K562 (cell line): ENCODE measurements around the gene CARMIL3. TPM values are rescaled to one million over a fixed set of nuclear protein-coding genes. Genes with fewer than 3 reads are reported as not detected.

Source experiments
- BCL6 ChIP-seq: fragments of 250-450 bp; sonication (Bioruptor Pico); IDR thresholded peaks from 2 replicates; pipeline ENCODE4 v1.4.0; 2020
- C11orf30 ChIP-seq: fragments of 450-650 bp; IDR thresholded peaks from 2 replicates; pipeline ENCODE4 v1.6.1; 2016; ENCODE audit warnings: low read depth, mild to moderate bottlenecking
- CBX2 ChIP-seq: fragments of 200-600 bp; sonication (generic); IDR thresholded peaks from one replicate; pipeline ENCODE4 v1.6.1; 2012; ENCODE audit warnings: mild to moderate bottlenecking, low read length, inconsistent platforms; ENCODE audit not compliant: insufficient read depth, poor library complexity, severe bottlenecking
- CREB3L1 ChIP-seq: fragments of 450-650 bp; IDR thresholded peaks from 2 replicates; pipeline ENCODE4 v1.6.1; 2014; ENCODE audit warnings: low read depth, mild to moderate bottlenecking, moderate library complexity, borderline replicate concordance
- DNMT1 ChIP-seq: fragments of 450-650 bp; IDR thresholded peaks from 2 replicates; pipeline ENCODE4 v1.6.1; 2016; ENCODE audit warnings: antibody characterized with exemption, mild to moderate bottlenecking
- ERF ChIP-seq: fragments of 450-650 bp; formaldehyde crosslinking; IDR thresholded peaks from 2 replicates; pipeline ENCODE4 v1.4.0; 2020; ENCODE audit warnings: mild to moderate bottlenecking, mixed read lengths
- FOXA3 ChIP-seq, 2 experiments: fragments of 450-650 bp in 1 of 2; sonication (generic) in 1 of 2; formaldehyde crosslinking; IDR thresholded peaks in 1 of 2; conservative IDR thresholded peaks in 1 of 2; 2 replicates each; pipeline versions ENCODE4 v1.4.0 to v1.8.0; 2020 to 2022; ENCODE audit warnings: mild to moderate bottlenecking in 2 of 2, missing genetic modification reagents in 1 of 2
- FOXJ2 ChIP-seq: fragments of 200-800 bp; sonication (Bioruptor generic); IDR thresholded peaks from 2 replicates; pipeline ENCODE4 v1.6.1; 2016; ENCODE audit warnings: missing genetic modification characterization, missing compliant biosample characterization
- FOXK1 ChIP-seq: sonication (generic); formaldehyde crosslinking; IDR thresholded peaks from 2 replicates; pipeline ENCODE4 v1.8.0; 2022; ENCODE audit warnings: missing genetic modification reagents, mild to moderate bottlenecking, borderline replicate concordance
- GATAD2A ChIP-seq: fragments of 450-650 bp; IDR thresholded peaks from 2 replicates; pipeline ENCODE4 v1.6.1; 2017
- GTF2F1 ChIP-seq: IDR thresholded peaks from 2 replicates; pipeline ENCODE4 v1.6.1; 2011; ENCODE audit warnings: low read depth, low read length, improper control_type of control experiment
- HNRNPK ChIP-seq: fragments of 200-400 bp; formaldehyde crosslinking; IDR thresholded peaks from one replicate; pipeline ENCODE4 v1.6.1; 2018; ENCODE audit warnings: mild to moderate bottlenecking, low read depth, low read length; ENCODE audit not compliant: poor library complexity, severe bottlenecking
- KAT8 ChIP-seq: fragments of 450-650 bp; IDR thresholded peaks from 2 replicates; pipeline ENCODE4 v1.6.1; 2016; ENCODE audit warnings: low read depth, mild to moderate bottlenecking
- MTA1 ChIP-seq: fragments of 450-650 bp; IDR thresholded peaks from 2 replicates; pipeline ENCODE4 v1.6.1; 2017; ENCODE audit warnings: borderline replicate concordance
- NR2F6 ChIP-seq: fragments of 450-650 bp; formaldehyde crosslinking; IDR thresholded peaks from 2 replicates; pipeline ENCODE4 v1.4.0; 2020; ENCODE audit warnings: mild to moderate bottlenecking
- PTTG1 ChIP-seq: fragments of 450-650 bp; IDR thresholded peaks from 2 replicates; pipeline ENCODE4 v1.6.1; 2016; ENCODE audit warnings: low read depth, mild to moderate bottlenecking, missing genetic modification characterization, missing compliant biosample characterization
- RFX1 ChIP-seq: fragments of 450-650 bp; IDR thresholded peaks from 2 replicates; pipeline ENCODE4 v1.6.1; 2016; ENCODE audit warnings: mild to moderate bottlenecking, moderate library complexity
- SP2 ChIP-seq: IDR thresholded peaks from 2 replicates; pipeline ENCODE4 v1.6.1; 2011; ENCODE audit warnings: mild to moderate bottlenecking, low read depth, low read length, moderate library complexity; ENCODE audit not compliant: poor library complexity, severe bottlenecking; ENCODE audit errors: extremely low read depth
- TRIM28 ChIP-seq: fragments of 450-650 bp; IDR thresholded peaks from 2 replicates; pipeline ENCODE4 v1.6.1; 2017
- ZNF3 ChIP-seq: fragments of 250-450 bp; sonication (Bioruptor Pico); IDR thresholded peaks from 2 replicates; pipeline ENCODE4 v1.5.0; 2021; ENCODE audit warnings: mild to moderate bottlenecking, moderate library complexity
- ZNF316 ChIP-seq: fragments of 450-650 bp; IDR thresholded peaks from 2 replicates; pipeline ENCODE4 v1.6.1; 2016
- ZNF583 ChIP-seq: fragments of 250-450 bp; sonication (Bioruptor Pico); IDR thresholded peaks from 2 replicates; pipeline ENCODE4 v1.4.0; 2020
- ZNF586 ChIP-seq: fragments of 450-650 bp; formaldehyde crosslinking; conservative IDR thresholded peaks from 2 replicates; pipeline ENCODE4 v1.4.0; 2020; ENCODE audit warnings: mild to moderate bottlenecking, moderate library complexity
- ZNF75A ChIP-seq: fragments of 450-650 bp; formaldehyde crosslinking; IDR thresholded peaks from 2 replicates; pipeline ENCODE4 v1.4.0; 2020; ENCODE audit warnings: mild to moderate bottlenecking
- polyA plus RNA-seq, 8 experiments: library from polyadenylated mRNA; depleted of rRNA in 4 of 8; stranded (reverse) in 5 of 8; unstranded in 3 of 8; fragments of >200 nt; fragmentation: Nextera tagmentation in 2 of 8; fragmentation: Illumina TruSeq in 1 of 8; extraction: Ambion mirVana in 2 of 8; extraction: Trizol in 1 of 8; gene quantifications; 2 replicates each; pipeline versions ENCODE4 v1.2.1 to v1.2.3, GENCODE V29; 2011 to 2014; ENCODE audit warnings: inconsistent platforms in 1 of 8, missing spikeins in 1 of 8
- total RNA-seq, 7 experiments: library from RNA; depleted of rRNA in 6 of 7; stranded (reverse); fragments of >200 nt in 6 of 7; fragmentation: Illumina TruSeq in 2 of 7; extraction: Trizol in 2 of 7; gene quantifications; 2 replicates each; pipeline versions ENCODE4 v1.2.1 to v1.2.3, GENCODE V29; 2011 to 2021; ENCODE audit warnings: low replicate concordance in 1 of 7
- TF ChIP-seq, protein P1 (sequence below): fragments of 450-650 bp; IDR thresholded peaks from 2 replicates; pipeline ENCODE4 v1.6.1; 2016; ENCODE audit warnings: low read depth, mild to moderate bottlenecking, moderate library complexity

CARMIL3 gene
- total and polyA plus RNA-seq, 9 of the 15 experiments (the other 6 are each of a cell fraction or from before 2014, with no cell fraction given) = 0.01 to 0.11 (median 0.05) TPM; not detected in 5

GRCh38 chr14:24113801-24114531 lies 62.2 kb downstream of the CARMIL3 start (continued):
- TF ChIP-seq FOXJ2 (tag) (no peak), ZNF583 (CRISPR knock-in tag) (no peak), PTTG1 (tag) (no peak), RFX1 (no peak), ERF (CRISPR knock-in tag) (no peak), ZNF316 (no peak), C11orf30 (no peak), CBX2 (no peak), FOXA3 (CRISPR knock-in tag; conservative IDR thresholded peaks at IDR 0.05 in 1 of 2, IDR thresholded peaks at IDR 0.05 in 1 of 2) (no peak), CREB3L1 (peak; percentile 53; the same call in 1 of the 2 replicates), GATAD2A (no peak), ZNF75A (CRISPR knock-in tag) (no peak), DNMT1 (no peak), SP2 (no peak), ZNF3 (no peak), FOXK1 (CRISPR knock-in tag) (no peak), GTF2F1 (no peak), BCL6 (CRISPR knock-in tag) (no peak), KAT8 (no peak), TRIM28 (no peak; the same call in none of the 2 replicates), HNRNPK (no peak), NR2F6 (CRISPR knock-in tag) (no peak), ZNF586 (CRISPR knock-in tag) (no peak), MTA1 (0 out of 2 replicates have a peak, but pooled peaks have one; percentile 1)
- TF ChIP-seq, protein P1, sequence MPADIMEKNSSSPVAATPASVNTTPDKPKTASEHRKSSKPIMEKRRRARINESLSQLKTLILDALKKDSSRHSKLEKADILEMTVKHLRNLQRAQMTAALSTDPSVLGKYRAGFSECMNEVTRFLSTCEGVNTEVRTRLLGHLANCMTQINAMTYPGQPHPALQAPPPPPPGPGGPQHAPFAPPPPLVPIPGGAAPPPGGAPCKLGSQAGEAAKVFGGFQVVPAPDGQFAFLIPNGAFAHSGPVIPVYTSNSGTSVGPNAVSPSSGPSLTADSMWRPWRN = no peak
